Measurements from ENCODE around the gene GOLPH3L.

- TF ChIP-seq CTCF (tag by site-specific recombination; IDR thresholded peaks at IDR 0.05), result no peak
- TF ChIP-seq ZNF501 (tag by site-specific recombination; IDR thresholded peaks at IDR 0.05), result no peak
- TF ChIP-seq REST (tag by site-specific recombination; IDR thresholded peaks at IDR 0.05), result no peak
- no peak for TF ChIP-seq ZBTB10 (tag by site-specific recombination; IDR thresholded peaks at IDR 0.05)
- TF ChIP-seq ZNF121 (tag by site-specific recombination; IDR thresholded peaks at IDR 0.05), result no peak
- TF ChIP-seq ZNF18 (tag by site-specific recombination; IDR thresholded peaks at IDR 0.05), result no peak
- no peak for TF ChIP-seq ATF2 (tag by site-specific recombination; IDR thresholded peaks at IDR 0.05; ENCODE audit: low read depth)
- no peak for TF ChIP-seq ZNF560 (tag by site-specific recombination; IDR thresholded peaks at IDR 0.05; ENCODE audit: borderline replicate concordance)
- no peak for TF ChIP-seq ZNF433 (tag by site-specific recombination; IDR thresholded peaks at IDR 0.05; ENCODE audit: low read depth)
- no peak for TF ChIP-seq ZNF639 (tag by site-specific recombination; IDR thresholded peaks at IDR 0.05)
- no peak for TF ChIP-seq ZFP37 (tag by site-specific recombination; IDR thresholded peaks at IDR 0.05)
Measured at GRCh38 chr1:150692720-150693119, 4.2 kb downstream of the GOLPH3L start.

Measured in HEK293 (cell line).